OCI-LY1 (cell line): ENCODE data around the gene CLDN15.

Experiments used
- CTCF ChIP-seq: fragments of 200-600 bp; sonication (generic), shearing (Covaris generic); IDR thresholded peaks from 2 replicates; pipeline ENCODE4 v1.5.1; 2017; ENCODE audit warnings: mild to moderate bottlenecking, antibody characterized with exemption, low read length, moderate library complexity, mixed read lengths
- EZH2 ChIP-seq: fragments of 200-600 bp; sonication (generic), shearing (Covaris generic); IDR thresholded peaks from 2 replicates; pipeline ENCODE4 v1.8.0; 2017; ENCODE audit warnings: borderline replicate concordance, mixed run types, mild to moderate bottlenecking, antibody characterized with exemption, low read length, moderate library complexity, mixed read lengths

- no peak for TF ChIP-seq CTCF
- TF ChIP-seq EZH2 = no peak
Measured at GRCh38 chr7:101200504-101200861, 37.1 kb downstream of the CLDN15 start.
